Transverse colon (tissue), 4 donors: ENCODE measurements around the gene USP24. TPM values are rescaled to one million over a fixed set of nuclear protein-coding genes. Genes with fewer than 3 reads are reported as not detected.

Source experiments
- DNase-seq: peaks from one replicate; pipeline ENCODE4 v3.0.0-alpha.2; 2019
- H3K27ac ChIP-seq, 4 donors: fragments of 200-600 bp; sonication (generic); 2 replicates each; pipeline ENCODE4 v1.5.1; 2016 to 2018; ENCODE audit warnings: inconsistent platforms in 4 of 4
- H3K27me3 ChIP-seq: fragments of 200-600 bp; sonication (generic); 2 replicates; pipeline ENCODE4 v1.5.1; 2017; ENCODE audit warnings: inconsistent platforms
- H3K36me3 ChIP-seq, 4 donors: fragments of 200-600 bp; sonication (generic); 2 replicates each; pipeline ENCODE4 v1.5.1; 2017 to 2019; ENCODE audit warnings: inconsistent platforms in 4 of 4
- H3K4me1 ChIP-seq, 4 donors: fragments of 200-600 bp; sonication (generic); 2 replicates each; pipeline ENCODE4 v1.5.1; 2017 to 2020; ENCODE audit warnings: inconsistent platforms in 4 of 4
- H3K4me3 ChIP-seq, 4 donors: fragments of 200-600 bp; sonication (generic); 1 replicate in 1 of 4; 2 replicates in 3 of 4; pipeline versions ENCODE4 v1.5.1 to v1.6.1; 2017 to 2019; ENCODE audit warnings: inconsistent platforms in 4 of 4
- H3K9me3 ChIP-seq, 2 donors: fragments of 200-600 bp; sonication (generic); 2 replicates each; pipeline ENCODE4 v1.5.1; 2017 to 2019; ENCODE audit warnings: inconsistent platforms in 2 of 2
- EP300 ChIP-seq: sonication (generic); formaldehyde crosslinking; IDR thresholded peaks from one replicate; pipeline ENCODE4 v1.6.1; 2017; ENCODE audit warnings: antibody characterized with exemption, low read depth
- POLR2A ChIP-seq: fragments of 450-650 bp; IDR thresholded peaks from one replicate; pipeline ENCODE4 v1.6.1; 2016; ENCODE audit warnings: antibody characterized with exemption, mild to moderate bottlenecking, moderate library complexity
- POLR2AphosphoS5 ChIP-seq, 3 donors: sonication (generic); formaldehyde crosslinking; IDR thresholded peaks; one replicate each; pipeline ENCODE4 v1.6.1; 2016; ENCODE audit warnings: antibody characterized with exemption in 3 of 3
- WGBS, 2 donors: methylation state at CpG; one replicate each; pipeline ENCODE4 v1.1.5; 2018; ENCODE audit warnings: low coverage in 1 of 2; 5-methylcytosine and 5-hydroxymethylcytosine counted together
- in situ Hi-C, 4 donors: fragments of 200-750 bp; cut with MboI; loops; one replicate each; pipeline versions ENCODE4 v1.15.0 to v1.15.1; 2017; ENCODE audit warnings: low sequenced_read_pairs in 3 of 4, low pct_ligation_motif_present in 1 of 4, low pct_unique_long_range_greater_than_20kb in 1 of 4
- intact Hi-C: fragments of 100-400 bp; cut with DNase I; formaldehyde crosslinking; loops from one replicate; pipeline ENCODE4 v1.15.1; 2023; ENCODE audit warnings: low total_unique reads
- total RNA-seq, 4 donors: library from RNA; depleted of rRNA; stranded (reverse); fragments of >200 nt; gene quantifications; one replicate each; pipeline ENCODE4 v1.1.0, GENCODE V29; 2016
- TF ChIP-seq, protein P1 (sequence below), 5 experiments: fragments of 200-600 bp in 3 of 5; fragments of 450-650 bp in 2 of 5; sonication (generic) in 3 of 5; IDR thresholded peaks; 1 replicate in 2 of 5; 2 replicates in 3 of 5; pipeline ENCODE4 v1.5.1; 2016 to 2017; ENCODE audit warnings: antibody characterized with exemption in 5 of 5, inconsistent platforms in 3 of 5, mild to moderate bottlenecking in 2 of 5, moderate library complexity in 1 of 5

The USP24 gene
- total RNA-seq, 4 donors from 2014 or later = 30.7 to 79.4 (median 48.9) TPM

DNA sequence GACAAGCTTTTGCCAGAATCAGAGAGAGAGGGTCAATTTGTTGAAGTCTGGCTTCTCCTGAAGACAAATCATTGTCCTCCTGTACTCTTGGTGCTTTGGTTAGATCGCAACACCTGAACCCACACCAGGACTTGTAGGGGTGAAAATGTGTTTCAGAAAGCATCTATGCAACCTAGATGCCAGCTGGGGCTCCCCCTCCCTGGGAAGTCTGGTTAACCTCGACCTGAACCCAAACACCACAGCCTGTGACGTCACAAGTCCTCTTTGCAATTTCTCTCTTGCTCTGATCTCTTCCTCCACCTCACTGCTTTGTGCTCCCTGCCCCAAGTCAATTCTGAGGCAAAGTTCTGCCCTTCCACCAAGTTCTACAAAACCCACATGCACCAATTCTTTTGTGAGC, 42.8 kb upstream of the USP24 start:
- Histone ChIP-seq H3K9me3 (no peaks in the 10 kb centered on the region), H3K4me1 (no peaks in the 10 kb centered on the region), H3K27me3 (no peaks in the 10 kb centered on the region), H3K27ac (no peak overlapping the region), H3K4me3 (no peak overlapping the region), H3K36me3 (no peaks in the 10 kb centered on the region)
- TF ChIP-seq POLR2A (no peak), EP300 (no peak), POLR2AphosphoS5 (IDR thresholded peaks at IDR 0.05) (no peak)
- TF ChIP-seq, protein P1, sequence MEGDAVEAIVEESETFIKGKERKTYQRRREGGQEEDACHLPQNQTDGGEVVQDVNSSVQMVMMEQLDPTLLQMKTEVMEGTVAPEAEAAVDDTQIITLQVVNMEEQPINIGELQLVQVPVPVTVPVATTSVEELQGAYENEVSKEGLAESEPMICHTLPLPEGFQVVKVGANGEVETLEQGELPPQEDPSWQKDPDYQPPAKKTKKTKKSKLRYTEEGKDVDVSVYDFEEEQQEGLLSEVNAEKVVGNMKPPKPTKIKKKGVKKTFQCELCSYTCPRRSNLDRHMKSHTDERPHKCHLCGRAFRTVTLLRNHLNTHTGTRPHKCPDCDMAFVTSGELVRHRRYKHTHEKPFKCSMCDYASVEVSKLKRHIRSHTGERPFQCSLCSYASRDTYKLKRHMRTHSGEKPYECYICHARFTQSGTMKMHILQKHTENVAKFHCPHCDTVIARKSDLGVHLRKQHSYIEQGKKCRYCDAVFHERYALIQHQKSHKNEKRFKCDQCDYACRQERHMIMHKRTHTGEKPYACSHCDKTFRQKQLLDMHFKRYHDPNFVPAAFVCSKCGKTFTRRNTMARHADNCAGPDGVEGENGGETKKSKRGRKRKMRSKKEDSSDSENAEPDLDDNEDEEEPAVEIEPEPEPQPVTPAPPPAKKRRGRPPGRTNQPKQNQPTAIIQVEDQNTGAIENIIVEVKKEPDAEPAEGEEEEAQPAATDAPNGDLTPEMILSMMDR (IDR thresholded peaks at IDR 0.05) = no peak
- intact Hi-C loops = no loop called here
- 26 to 52% methylated on average over 3 of the region's 3 CpGs for WGBS, 2 donors
- peak; percentile 34 for DNase-seq
- in situ Hi-C loops = no loop called here

DNA sequence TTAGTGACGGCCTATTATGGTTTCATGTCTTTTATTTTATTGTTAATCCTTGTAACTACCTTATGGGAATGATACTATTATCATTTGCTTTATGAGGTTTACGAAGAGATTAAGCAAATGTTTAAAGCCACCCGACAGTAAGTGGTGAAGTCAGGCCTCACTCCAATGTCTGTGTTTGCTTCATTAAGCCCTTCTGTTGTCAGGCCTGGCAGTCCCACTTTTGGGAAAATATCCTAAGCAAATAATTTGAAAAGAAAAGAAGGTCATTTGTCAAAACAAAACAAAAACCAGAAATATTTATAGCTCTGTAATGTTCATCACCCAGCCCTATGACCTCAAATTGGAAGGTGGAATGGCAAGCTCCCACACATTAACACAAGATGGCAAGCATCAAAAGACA, 40.7 kb upstream of the USP24 start:
- H3K27ac ChIP-seq = no peak overlapping the region
- H3K36me3 ChIP-seq = no peaks in the 10 kb centered on the region
- DNase-seq = no peak
- WGBS, 2 donors = 51 to 70% methylated on average over 3 of the region's 3 CpGs
- intact Hi-C loops (no loop called here), in situ Hi-C loops (no loop called here)
- H3K4me3 ChIP-seq = no peak overlapping the region
- TF ChIP-seq, protein P1 (IDR thresholded peaks at IDR 0.05) = no peak
- TF ChIP-seq POLR2A (no peak), EP300 (no peak), POLR2AphosphoS5 (IDR thresholded peaks at IDR 0.05) (no peak)
- no peaks in the 10 kb centered on the region for H3K4me1 ChIP-seq
- no peaks in the 10 kb centered on the region for H3K9me3 ChIP-seq
- no peaks in the 10 kb centered on the region for H3K27me3 ChIP-seq

DNA sequence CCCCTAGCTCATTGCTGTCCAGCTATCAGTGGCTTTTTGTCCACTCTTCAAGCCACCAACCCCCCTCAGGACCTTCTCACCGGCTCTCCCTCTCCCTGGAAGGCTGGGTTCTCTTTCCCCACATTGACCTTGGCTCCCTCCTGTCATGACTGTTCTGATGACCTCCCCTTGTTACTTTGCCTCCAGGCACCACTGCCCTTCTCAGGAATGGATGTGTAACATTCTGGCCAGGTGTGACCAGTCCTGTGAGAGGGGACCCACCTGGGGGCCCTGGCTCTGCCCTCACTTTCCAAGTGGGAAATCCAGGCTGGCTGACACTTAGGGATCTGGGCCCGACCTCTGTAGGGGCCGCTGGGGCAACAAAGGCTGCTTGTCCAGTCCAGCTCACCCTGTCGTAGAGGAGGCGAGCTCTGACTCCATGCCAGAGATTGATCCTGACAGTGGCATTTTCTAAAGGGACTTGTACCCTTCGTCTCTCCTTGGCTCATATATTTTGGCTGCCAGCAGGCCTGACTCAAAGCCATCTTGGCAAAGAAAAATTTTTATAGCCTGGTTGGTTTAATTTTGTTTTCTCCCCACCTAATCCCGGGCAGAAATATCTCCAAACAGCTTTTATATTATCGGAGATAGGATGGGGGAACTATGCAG, 37.9 kb upstream of the USP24 start:
- WGBS, 2 donors = 45 to 60% methylated on average over 2 to 7 of the region's 8 CpGs
- no peak for TF ChIP-seq EP300
- no peak for TF ChIP-seq POLR2AphosphoS5 (IDR thresholded peaks at IDR 0.05)
- no peak for TF ChIP-seq POLR2A
- TF ChIP-seq, protein P1 (IDR thresholded peaks at IDR 0.05) = no peak
- no peaks in the 10 kb centered on the region for H3K9me3 ChIP-seq
- intact Hi-C loops = no loop called here
- no peak overlapping the region for H3K4me3 ChIP-seq
- in situ Hi-C loops = no loop called here
- no peaks in the 10 kb centered on the region for H3K27me3 ChIP-seq
- H3K27ac ChIP-seq = no peak overlapping the region
- no peaks in the 10 kb centered on the region for H3K4me1 ChIP-seq
- H3K36me3 ChIP-seq = no peaks in the 10 kb centered on the region
- DNase-seq = no peak

DNA sequence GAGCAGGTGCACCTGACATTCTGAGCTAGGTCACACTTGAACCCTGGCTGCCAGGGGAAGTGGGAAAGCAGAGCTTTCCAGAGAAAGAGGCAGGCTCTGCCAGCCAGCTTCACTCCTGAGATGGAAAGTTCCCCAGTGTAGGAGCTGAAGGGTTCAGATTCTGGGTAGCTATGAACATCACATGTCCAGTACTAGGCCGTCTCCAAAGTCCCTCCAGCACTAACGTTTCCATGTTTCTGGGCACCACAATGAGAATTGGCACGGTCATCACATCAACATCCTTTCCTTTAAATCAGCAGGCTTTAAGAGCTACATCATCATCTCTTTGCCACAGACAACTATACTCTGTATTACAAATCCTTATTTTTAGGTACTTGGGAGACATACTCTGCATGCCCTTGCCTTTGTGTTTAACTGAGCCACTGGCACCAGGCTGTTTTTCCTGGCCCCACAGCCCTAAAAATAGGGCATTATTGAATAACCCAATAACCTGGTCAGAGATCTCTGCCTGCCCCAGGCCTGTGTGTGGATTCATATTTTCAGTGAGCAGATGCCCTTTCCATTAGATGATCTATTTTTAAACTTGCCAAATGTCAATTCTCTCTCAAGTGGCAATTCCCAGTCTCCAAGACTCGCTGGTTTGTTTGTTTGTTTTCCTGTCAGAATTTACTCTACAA, 35.4 kb upstream of the USP24 start:
- intact Hi-C loops (no loop called here), in situ Hi-C loops (no loop called here)
- Histone ChIP-seq H3K9me3 (no peaks in the 10 kb centered on the region), H3K27ac (no peak overlapping the region), H3K4me3 (no peak overlapping the region), H3K27me3 (no peaks in the 10 kb centered on the region), H3K36me3 (no peaks in the 10 kb centered on the region), H3K4me1 (no peaks in the 10 kb centered on the region)
- WGBS, 2 donors = 67 to 80% methylated on average over 1 to 4 of the region's 4 CpGs
- no peak for TF ChIP-seq POLR2AphosphoS5 (IDR thresholded peaks at IDR 0.05)
- TF ChIP-seq POLR2A = no peak
- DNase-seq = no peak
